GM12875 (cell line): ENCODE measurements around the gene TMEM151B.
A peak's percentile ranks its signal among the peaks of the same experiment; 100 is the strongest.

Source experiments
- H3K4me3 ChIP-seq: one replicate; pipeline ENCODE4 v1.5.1; 2011; ENCODE audit warnings: low read depth, low read length, control low read depth
- TF ChIP-seq, protein P1 (sequence below): IDR thresholded peaks from 2 replicates; pipeline ENCODE4 v1.5.1; 2011; ENCODE audit warnings: low read depth, mild to moderate bottlenecking, control low read depth, inconsistent platforms, low read length, moderate library complexity, borderline replicate concordance; ENCODE audit not compliant: insufficient read depth

TMEM151B gene

DNA sequence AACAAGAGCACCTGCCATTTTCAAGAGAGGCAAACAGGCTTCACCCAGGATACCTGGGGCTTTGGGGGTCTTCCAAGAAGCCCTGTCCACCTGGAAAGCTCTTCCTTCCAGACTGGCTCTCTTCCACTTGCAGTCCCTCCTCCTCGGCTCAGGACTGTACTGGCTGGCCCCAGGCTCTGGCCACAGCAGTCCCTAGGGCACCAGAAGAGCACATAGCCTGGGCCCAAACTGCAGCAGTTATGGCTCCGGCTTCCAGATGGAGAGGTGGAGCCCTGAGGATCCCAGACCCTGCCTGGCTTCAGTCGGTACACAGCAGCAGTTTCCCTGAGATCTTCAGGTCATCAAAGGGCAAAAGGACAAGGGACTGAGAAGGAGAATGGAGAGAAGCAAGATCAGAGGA lies 11.3 kb upstream of the TMEM151B start:
- no peak overlapping the region for H3K4me3 ChIP-seq

DNA sequence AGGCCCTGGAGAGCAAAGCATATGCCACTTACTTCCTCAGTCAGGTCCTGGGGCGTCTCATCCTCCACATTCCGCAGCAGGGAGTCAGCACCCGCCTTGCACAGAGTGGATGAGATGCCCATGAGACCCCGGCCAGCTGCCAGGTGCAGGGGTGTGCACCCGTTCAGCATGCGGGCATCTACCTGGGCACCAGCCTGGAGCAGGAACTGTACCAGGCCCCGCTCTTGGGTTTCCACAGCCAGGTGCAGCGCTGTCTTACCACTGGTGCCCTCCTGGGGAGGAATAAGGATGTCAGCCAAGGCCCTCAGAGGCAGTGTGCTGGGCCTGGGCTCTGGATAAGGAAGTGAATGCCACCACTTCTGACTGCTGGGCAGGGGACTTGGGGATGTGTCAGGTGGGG lies 10.2 kb upstream of the TMEM151B start:
- TF ChIP-seq, protein P1, sequence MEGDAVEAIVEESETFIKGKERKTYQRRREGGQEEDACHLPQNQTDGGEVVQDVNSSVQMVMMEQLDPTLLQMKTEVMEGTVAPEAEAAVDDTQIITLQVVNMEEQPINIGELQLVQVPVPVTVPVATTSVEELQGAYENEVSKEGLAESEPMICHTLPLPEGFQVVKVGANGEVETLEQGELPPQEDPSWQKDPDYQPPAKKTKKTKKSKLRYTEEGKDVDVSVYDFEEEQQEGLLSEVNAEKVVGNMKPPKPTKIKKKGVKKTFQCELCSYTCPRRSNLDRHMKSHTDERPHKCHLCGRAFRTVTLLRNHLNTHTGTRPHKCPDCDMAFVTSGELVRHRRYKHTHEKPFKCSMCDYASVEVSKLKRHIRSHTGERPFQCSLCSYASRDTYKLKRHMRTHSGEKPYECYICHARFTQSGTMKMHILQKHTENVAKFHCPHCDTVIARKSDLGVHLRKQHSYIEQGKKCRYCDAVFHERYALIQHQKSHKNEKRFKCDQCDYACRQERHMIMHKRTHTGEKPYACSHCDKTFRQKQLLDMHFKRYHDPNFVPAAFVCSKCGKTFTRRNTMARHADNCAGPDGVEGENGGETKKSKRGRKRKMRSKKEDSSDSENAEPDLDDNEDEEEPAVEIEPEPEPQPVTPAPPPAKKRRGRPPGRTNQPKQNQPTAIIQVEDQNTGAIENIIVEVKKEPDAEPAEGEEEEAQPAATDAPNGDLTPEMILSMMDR = no peak
- no peak overlapping the region for H3K4me3 ChIP-seq

More for the DNA sequence above, 11.3 kb upstream of the TMEM151B start:
- TF ChIP-seq, protein P1 = no peak

DNA sequence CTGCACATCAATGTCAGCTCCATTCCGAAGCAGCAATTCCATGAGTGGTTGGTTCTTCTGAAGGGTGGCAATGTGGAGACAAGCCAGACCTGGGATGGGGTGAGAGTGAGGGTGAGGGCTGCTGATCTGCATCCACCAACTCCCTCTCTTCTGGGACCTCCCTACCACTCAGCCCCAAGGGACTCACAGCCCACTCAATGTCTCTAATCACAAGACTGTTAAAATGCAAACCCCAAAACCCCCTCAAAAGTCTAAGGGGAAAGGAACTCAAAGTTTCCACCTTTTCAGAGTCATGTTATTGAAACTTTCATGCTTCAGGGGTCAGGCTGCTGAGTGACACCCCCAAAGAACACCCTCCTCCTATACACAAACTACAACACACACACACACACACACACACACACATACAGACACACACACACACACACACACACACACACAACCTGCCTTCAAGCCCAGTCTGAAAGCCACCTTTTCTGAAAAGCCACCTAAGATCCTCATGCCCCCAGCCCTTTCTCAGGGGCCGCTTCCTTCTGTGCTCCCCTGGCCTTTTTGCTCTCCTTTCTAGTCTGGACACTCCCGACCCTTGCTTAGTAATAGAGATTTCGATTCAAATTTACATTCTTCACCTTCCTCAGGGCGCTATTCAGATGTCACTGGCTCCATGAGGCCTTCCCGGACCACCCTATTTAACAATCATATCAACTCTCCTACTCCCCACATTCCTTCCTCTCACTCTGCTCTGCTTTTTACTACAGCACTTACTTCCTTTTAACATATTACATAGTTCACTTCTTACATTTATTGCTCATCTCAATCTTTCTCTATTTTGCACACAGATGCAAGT lies 9.6 kb upstream of the TMEM151B start:
- H3K4me3 ChIP-seq = peak overlapping the region; percentile 22

DNA sequence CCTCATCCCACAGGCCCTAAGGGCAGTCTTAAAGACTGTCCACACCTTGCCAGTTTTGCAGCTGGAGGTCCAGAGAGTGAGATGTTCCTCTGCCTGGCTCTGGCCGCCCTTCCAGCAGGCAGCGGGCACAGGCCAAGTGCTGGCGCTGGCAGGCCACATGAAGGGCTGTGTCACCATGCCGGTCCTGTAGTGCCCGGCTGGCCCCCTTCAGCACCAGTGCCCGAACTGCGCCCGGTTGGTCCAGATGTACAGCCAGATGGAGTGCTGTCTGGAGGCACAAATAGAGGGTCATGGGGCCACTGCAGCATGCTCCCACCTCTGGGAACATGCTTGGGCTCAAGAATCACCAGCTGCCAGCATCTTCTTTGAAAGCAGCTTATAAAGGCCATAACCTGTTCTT lies 8.7 kb upstream of the TMEM151B start:
- TF ChIP-seq, protein P1 = no peak
- peak overlapping the region; percentile 77 for H3K4me3 ChIP-seq

More for the DNA sequence above, 9.6 kb upstream of the TMEM151B start:
- TF ChIP-seq, protein P1 = no peak

DNA sequence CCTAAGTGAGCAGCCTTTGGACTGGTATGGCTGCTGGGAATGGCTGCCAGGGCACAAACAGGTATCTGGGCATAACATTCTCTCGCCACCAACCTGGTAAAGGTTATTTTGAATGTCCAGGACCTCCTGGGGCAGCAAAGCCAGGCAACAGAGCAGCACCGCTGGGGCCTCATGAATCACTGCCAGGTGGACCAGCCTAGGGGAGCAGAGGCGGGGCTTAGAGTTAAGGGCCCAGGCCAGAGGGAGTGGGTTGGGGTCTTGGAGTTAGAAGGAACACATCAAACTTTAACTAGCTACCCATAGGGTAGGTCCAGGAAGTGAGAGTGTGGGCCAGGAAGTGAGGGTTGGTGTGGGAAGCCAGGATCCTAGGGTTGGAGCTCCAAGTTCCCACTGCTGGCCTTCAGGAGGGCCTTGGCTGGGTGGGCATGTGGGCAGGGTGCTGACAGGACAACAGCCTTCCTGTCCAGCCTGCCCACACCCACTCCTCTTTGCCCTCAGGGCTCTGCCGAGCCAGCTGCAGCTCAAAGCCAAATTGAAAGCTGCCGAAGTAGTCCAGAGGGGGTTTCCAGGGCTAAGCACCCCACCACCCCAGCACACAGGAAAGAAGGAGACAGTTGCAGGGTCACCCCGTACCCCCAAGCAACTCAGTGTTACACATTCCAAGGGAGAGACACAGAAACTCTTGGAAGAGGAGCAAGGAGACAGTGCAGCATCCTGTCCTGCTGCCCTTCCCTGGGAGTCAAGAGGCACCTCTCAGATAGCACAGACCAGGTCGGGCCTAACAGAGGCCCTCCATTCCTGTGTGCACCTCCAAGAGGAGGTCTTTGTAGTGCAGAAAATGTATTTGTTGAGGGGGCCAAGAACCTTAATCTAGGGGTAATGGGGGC lies 7.5 kb upstream of the TMEM151B start:
- TF ChIP-seq, protein P1 = no peak
- H3K4me3 ChIP-seq = peak overlapping the region; percentile 77

DNA sequence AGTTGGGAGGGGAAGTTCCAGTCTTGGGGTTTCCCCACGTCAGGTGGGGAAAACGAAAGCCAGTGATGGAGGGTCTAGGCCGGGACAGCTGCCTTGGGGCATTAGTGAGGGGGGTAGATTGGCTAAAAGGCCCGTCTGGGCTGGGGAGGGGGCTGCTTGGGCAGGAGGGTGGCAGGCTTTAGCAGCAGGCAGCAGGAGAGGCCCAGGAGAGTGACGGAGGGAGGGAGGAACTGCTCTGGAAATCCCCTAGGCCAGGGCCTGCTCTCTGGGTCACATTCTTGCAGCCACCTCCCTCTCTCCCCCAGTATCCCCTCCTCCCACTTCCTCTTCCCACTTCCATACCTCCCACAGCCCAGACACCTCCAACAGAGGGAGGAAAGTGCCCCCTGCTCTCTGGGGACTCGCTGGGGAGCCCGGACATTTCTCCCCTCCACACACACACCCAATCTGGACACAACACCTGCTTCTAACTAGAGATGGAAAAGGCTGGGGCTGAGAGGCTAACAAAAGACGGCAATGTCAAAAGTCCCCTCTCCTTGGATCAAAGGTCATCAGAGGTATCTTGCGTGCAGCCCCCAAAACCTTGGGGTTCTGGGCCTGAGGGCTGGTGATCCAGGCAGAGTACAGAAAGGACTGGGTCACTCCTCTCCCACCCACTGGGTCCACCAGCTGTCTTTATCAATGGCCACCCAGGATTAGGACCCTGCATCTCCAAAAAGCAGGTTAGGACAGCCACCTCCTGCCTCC lies 6.7 kb upstream of the TMEM151B start:
- TF ChIP-seq, protein P1 = no peak
- peak overlapping the region; percentile 77 for H3K4me3 ChIP-seq
